Measurements from ENCODE around the gene CLGN.

DNA sequence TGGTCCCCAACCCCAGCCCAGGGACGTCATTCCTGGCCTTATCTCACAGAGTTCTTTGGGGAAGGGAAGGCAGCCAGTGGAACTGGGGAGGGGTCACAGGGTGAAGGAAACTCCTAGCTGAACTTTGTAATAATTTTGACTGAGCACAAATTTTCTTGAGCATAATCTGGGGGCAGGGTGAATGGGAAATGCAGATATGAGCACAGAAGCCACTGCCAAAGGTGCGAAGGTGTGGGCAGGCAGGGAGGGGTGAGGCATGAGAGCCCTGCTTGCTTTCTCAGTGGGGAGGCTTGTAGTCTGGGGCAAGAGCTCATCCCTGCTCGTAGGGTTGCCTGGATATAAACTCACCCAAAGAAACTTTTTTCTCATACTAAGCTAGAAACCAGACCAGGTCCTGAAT is 35.7 kb upstream of the CLGN start:
- TF ChIP-seq, protein P1, sequence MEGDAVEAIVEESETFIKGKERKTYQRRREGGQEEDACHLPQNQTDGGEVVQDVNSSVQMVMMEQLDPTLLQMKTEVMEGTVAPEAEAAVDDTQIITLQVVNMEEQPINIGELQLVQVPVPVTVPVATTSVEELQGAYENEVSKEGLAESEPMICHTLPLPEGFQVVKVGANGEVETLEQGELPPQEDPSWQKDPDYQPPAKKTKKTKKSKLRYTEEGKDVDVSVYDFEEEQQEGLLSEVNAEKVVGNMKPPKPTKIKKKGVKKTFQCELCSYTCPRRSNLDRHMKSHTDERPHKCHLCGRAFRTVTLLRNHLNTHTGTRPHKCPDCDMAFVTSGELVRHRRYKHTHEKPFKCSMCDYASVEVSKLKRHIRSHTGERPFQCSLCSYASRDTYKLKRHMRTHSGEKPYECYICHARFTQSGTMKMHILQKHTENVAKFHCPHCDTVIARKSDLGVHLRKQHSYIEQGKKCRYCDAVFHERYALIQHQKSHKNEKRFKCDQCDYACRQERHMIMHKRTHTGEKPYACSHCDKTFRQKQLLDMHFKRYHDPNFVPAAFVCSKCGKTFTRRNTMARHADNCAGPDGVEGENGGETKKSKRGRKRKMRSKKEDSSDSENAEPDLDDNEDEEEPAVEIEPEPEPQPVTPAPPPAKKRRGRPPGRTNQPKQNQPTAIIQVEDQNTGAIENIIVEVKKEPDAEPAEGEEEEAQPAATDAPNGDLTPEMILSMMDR (IDR thresholded peaks at IDR 0.05): no peak
- TF ChIP-seq POLR2A (IDR thresholded peaks at IDR 0.05): no peak
